GM19035 (cell line): Measurements from ENCODE around the gene COL20A1.

ENCODE experiments used
- ATAC-seq: cut with Tn5 transposase; IDR thresholded peaks from one replicate; pipeline ENCODE4 v1.9.1; 2021; ENCODE audit not compliant: unreplicated experiment

COL20A1 gene

DNA sequence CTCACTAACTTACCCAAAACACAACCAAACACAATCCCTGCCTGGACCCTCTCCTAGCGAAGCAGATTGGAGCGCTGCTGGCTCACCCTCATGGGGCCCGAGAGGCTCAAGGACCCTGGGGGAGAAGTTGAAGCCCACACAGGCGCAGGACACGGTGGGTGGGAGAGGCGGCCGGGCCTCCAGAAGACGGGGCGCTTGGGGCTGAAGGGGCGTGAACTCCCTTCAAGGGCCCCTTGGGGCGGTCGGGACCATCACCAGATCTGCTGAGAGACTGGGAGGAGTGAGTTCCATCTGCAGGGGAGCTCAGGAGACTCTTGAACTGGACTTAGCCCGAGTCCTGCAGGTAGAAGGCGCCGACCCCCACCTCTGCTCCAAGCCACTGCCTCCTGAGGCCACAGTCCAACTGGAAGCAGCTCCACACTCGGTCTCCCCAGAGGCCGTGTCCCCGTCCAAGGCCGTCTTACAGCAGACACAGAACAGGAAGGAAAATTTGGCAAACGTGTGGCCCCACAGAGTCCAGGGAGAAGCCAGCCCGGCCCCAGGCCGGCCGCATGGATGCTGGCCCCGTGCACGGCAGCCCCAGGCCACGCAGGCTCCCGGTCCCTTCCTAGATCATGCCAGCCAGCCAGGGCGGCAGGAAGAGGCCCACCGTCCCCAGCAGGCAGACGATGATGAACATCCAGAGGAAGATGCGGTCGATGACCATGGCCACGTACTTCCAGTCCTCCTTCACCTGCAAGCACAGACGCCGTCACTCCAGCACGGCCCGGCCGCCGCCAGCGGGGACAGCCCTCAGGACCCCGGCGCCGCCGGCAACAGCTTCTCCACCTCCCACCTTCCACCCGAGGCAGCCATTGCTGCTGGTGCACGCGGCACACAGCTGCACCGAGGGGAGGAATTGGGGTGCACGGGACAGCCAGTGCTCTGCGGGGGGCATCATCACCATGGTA lies 53.4 kb downstream of the COL20A1 start:
- no peak for ATAC-seq

DNA sequence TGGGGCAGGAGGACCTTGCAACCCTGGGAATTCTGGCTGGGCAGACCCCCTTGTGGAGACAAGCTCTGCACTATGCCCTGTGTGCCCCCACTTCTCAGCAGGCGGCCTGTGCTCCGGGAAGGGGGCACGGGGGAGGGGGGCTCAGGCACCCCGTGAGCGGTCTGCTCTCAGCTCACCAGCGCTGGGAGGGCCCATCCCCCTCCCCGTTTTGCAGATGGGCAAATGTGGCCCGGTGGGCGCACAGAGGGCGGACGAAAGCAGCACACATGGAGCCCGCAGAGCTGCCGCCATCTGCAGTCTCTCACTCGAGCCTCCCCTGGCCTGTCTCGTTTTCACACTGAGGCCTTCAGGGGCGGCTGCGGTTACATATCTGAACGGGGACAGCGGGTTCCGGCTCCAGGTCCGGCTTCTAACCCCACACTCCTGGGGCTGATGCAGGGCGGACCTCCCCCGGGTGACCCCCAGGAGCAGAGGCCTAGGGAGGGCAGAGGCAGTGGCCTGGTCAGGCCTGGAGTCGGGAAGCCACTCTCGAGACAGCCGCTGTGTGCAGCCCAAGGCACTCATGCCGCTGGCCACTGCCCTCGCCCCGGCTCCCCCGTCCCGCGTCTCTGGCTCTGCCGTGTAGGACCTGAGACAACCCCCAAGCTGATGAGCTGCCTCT lies 54.2 kb downstream of the COL20A1 start:
- ATAC-seq, result no peak

DNA sequence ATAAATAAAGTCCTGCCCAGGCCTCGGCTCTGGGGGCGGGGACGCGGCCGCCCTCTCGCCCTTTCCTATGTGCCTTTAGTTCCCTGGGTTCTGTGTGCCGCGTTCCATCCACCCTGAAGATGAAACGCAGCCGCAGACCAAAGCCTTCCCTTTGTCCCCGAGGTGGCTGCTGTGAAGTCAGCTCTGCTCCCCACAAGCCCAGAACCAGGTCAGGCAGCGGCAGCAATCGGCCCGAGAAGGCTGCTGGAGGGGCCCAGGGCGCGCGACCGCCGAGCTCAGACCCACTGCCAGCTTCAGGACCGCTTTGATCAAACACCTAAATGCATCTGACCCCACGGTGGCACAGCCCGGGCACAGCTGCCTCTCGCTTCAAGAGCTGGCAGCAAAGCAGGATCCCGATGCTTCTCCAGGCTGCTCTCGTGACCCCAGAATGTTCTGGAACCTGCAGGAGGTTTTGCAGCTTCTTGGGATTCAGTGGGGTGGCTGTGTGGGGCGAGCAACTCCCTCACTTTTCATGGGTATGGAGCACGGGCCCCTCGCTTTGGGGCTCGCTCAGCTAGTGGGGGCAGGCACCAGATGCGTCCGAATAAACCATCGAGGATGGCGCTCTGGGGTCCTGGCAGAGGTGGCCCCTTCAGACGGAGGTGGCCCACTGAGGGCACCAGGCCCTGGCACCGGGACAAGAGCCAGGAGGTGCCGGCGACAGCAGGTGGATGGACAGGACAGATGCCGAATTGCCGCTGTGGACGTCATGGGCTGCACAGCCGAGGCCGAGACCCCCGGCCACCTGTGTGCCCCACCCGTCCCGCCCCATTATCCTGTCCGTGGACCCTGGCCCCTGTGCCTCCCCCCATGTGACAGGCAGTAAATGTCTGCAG lies 55.2 kb downstream of the COL20A1 start:
- no peak for ATAC-seq

DNA sequence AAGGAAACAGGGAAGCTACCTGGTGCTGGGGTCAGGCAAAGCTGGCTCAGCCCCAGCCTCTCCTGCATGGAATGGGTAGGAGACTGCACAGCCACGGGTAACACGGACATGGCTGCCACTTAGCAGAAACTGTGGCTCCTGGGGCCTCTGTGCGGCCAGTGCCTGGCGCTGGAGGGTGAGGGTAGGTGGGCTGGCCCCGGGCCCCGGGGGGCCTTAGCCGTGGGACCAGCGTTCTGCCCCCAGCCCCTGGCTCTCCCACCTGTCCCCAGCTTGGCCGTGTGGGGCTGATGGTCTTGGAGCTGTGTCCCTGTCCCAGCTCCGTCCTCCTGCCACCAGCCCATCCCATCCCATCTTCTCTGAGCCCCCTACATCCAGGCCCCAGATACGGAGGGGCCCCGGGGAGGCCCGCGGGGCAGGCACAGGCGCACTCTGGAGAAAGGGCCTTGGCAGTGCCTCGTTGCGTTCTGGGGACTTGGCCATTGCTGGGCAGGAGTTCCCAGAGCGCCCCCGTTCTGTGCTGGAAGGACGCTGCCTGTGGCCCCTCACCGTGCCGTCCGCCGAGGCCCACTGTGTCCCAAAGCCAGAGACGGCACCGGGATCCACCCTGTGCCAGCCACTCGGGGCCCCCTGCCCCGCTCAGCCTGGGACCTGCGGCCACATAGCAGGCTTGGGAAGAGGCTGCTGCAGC lies 56.0 kb downstream of the COL20A1 start:
- no peak for ATAC-seq

DNA sequence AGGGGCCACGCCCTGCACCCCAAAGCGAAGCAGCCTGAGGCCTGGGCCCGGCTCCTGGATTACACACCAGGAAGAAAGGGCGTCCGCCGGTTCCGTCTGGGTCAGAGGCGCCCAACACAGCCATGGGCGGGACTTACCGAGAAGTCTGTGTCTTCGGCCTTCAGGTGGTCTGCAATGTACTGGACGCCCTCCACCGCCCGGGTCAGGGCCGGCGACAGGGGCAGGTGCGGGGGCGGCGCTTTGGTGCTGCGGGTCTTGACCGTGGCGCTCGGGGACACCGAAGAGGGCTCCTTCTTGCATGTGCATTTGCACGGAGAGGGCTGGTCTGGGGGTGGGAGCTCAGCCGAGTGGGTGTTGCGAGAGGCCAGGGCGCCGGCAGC lies 56.5 kb downstream of the COL20A1 start:
- ATAC-seq, result no peak

DNA sequence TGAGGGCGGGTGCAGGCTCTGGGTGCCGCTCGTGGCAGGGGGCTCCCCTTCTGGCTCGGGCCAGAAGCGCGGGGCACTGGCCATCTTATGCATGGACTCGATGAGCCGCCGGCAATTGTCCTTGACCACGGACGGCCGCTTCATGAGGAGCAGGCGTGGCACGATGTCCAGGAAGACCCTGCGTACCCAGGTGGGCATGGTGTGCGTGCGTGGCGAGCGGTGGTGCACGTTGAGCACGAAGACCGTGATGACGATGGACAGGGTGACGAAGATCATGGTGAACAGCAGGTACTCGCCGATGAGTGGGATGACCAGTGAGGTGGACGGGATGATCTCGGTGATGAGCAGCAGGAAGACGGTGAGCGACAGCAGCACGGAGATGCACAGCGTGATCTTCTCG lies 57.2 kb downstream of the COL20A1 start:
- no peak for ATAC-seq

DNA sequence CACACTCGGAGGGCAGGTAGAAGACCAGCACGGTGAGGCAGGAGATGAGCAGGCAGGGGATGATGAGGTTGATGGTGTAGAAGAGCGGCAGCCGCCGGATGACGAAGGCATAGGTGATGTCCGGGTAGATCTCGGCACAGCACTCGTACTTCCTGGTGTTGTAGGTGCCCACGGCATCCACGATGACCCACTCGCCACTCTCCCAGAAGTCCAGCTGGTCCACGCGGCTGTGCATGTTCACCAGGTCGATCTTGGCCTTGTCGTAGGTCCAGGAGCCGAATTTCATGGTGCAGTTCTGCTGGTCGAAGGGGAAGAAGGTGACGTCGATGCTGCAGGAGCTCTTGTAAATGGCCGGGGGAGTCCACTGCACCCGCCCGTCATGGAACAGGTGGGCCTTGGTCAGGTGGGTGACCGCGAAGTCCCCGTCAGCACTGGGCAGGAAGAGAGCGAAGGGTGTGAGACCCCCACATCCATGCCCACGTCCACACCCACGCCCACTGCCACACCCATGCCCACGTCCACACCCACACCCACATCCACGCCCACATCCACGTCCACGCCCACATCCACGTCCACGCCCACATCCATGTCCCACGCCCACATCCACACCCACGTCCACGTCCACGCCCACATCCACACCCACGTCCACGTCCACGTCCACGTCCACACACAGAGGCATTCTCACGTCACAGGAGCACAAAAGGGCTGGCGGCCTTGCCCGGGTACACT lies 57.8 kb downstream of the COL20A1 start:
- ATAC-seq, result no peak

DNA sequence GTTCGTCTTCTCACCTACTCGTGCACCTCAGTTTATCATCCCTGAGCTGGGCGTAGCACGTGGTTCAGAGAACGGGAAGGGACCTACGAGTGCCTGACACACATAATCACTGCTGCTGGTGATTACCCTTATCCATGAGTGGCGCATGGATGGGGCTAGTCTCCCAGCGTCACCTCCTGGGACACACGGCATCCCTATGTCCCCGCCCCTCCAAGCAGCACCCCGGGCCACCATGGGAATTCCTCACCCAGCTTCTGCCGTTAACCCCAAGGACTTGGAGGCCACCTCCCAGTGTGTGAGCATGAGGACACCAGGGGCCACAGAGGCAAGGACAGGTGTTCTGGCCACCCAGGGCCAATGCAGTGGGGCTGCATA lies 58.3 kb downstream of the COL20A1 start:
- no peak for ATAC-seq

DNA sequence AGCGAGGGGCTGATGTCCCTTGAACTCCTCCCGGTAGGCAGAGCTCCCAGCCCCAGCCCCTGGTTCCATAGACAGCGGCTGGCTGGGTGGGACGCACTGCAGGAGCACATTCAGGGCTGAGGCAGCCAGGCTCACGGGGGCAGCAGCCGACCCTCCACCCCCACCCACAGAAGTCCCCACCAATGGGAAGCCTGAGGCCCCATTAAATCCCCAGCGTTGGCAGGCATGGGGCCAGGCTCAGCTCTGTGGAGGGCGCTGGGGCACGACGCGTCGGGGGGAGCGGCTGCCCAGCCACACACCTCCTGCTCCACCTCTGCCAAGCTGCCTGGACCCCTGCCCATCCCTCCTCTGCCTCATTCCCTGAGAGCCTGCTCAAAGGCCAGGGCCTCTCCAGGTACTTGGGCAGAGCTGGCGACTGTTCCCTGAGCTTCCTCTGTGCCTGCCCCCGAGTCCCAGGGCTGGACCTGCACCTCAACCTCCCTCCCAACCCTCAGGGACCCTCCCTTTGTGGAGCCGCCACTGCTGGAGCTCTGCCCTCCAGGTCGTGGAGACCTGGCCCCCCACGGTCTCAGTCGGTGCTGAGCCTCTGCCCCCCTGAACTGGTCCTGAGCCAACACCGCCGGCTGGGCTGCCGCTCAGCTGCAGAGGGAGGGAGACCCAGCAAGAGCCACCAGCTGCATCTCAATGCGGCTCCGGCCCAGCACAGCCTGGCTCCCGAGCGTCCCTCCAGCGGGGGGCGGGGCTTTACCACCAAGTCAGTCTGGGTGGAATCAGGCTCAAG lies 59.0 kb downstream of the COL20A1 start:
- ATAC-seq, result no peak

DNA sequence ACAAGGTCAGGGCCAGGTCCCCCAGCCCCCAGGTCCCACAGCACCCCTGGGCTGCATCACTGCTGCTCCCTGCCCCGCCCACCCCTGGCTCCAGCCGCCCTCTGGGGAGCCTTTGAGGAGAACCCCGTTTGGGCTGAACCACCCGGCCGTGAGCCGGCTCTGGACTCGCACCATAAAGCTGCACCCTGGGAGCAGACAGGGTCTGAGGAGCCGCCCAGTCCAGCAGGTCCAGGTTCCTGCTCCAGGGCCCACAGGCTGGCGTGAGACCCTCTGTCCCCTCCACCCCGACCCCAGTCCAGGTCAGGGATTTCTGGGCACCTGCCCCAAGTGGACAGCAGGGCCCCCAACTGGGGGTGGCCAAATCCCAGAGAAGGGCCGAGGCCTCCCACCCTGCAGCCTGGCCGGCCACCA lies 59.8 kb downstream of the COL20A1 start:
- ATAC-seq, result no peak

DNA sequence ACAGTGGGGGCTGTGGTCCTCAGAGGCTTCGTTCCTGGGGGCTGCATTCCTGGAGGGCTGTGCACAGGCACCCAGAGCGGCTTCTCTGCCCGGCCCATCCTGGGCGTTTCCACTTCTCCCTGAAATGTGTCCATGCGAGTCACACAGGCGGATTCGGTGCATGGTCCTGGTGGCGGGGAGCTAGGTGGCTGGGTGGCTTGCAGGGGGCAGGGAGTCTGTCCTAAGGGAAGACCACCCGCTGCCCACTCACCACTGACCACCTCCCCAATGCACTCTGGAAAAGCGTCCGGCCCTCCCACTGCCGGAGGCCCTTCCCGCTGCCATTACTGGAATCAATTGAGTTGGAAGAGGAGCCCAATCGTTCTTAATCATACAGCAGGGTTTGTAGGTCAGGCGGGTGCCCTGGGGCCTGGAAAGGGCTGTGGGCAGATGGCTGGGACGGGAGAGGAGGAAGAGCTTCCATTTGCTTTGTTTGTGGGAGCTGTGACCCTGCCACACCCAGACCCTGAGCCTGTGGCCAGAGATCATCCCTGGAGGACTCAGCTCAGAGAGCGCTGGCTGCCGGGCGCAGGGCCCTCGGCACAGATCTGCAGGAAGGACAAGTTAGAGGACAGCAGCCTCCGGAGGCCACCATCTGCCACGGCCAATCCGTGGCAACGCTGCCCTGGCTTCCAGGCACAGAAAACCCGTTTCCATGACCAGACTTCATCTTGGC lies 61.8 kb downstream of the COL20A1 start:
- no peak for ATAC-seq

DNA sequence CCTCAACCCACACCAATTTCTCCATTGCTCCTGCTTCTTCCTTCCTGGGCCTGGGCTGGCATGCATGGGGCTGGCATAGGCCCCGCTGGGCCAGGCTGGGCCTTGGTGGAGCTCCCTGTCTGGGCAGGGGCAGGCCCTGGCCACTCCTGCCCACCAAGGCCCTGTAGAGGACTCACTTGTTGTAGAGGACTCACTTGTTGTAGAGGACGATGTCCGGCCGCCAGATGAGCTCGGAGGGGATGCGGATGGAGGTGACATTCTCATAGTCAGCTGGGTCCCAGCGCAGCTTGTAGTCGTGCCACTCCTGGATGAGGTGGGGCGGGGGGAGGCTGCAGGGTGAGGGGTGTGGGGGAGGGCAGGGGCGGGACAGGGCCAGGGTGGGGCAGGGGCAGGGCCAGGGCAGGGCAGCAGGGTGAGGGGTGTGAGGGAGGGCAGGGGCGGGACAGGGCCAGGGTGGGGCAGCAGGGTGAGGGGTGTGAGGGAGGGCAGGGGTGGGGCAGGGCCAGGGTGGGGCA lies 62.9 kb downstream of the COL20A1 start:
- ATAC-seq, result no peak

DNA sequence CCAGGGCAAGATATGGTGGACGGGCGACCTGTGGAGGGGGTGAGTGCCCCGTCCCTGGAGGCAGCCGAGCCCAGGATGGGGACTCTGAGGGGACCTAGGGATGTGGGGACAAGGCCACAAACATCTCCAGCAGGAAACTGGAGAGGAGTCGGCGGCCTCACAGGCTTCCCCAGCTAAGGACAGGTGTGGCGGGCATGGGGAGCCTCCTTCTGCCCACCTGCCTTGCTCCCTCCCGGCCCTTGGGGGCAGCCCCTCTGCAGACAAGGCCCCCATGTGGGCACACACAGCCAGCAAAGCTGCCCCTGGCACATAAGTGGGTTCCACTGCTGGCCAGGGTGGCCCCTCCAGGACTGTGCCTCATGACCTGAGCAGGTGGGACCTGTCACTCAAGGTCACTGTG lies 63.5 kb downstream of the COL20A1 start:
- no peak for ATAC-seq

DNA sequence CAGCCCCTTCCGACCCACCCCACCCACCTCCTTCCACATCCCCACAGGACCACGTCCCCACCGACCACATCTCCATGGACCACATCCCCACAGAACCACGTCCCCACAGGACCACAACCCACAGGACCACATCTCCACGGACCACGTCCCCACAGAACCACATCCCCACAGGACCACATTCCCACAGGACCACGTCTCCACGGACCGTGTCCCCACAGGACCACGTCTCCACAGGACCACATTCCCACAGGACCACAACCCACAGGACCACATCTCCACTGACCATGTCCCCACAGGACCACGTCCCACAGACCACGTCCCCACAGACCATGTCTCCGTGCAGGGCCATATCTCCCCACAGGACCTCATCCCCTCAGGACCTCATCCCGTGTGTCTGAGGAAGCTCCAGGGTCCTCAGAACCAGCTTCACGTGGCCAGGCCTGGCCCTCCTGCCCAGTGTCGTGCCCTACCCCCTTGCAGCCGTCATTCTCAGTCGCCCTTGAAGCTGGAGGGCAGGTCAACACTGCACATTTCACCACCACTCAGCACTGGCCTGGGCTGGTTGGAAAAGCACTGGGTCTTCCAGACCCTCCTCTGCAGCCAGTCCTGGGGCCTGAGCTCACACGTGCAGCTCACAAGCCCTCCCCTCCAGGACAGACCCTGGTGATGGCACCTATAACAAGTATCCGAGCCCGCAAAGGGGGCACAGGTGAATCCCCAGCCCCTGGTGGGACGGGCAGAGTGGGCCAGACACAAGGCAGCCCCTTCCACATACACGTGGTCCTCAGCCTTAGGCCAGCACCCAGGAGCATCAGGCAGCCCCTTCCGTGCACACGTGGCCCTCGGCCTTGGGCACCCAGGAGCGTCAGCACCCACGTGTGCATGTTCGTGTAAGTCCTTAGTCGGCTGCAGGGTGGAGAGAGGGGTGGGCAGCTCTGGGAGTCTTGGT lies 64.2 kb downstream of the COL20A1 start:
- no peak for ATAC-seq

DNA sequence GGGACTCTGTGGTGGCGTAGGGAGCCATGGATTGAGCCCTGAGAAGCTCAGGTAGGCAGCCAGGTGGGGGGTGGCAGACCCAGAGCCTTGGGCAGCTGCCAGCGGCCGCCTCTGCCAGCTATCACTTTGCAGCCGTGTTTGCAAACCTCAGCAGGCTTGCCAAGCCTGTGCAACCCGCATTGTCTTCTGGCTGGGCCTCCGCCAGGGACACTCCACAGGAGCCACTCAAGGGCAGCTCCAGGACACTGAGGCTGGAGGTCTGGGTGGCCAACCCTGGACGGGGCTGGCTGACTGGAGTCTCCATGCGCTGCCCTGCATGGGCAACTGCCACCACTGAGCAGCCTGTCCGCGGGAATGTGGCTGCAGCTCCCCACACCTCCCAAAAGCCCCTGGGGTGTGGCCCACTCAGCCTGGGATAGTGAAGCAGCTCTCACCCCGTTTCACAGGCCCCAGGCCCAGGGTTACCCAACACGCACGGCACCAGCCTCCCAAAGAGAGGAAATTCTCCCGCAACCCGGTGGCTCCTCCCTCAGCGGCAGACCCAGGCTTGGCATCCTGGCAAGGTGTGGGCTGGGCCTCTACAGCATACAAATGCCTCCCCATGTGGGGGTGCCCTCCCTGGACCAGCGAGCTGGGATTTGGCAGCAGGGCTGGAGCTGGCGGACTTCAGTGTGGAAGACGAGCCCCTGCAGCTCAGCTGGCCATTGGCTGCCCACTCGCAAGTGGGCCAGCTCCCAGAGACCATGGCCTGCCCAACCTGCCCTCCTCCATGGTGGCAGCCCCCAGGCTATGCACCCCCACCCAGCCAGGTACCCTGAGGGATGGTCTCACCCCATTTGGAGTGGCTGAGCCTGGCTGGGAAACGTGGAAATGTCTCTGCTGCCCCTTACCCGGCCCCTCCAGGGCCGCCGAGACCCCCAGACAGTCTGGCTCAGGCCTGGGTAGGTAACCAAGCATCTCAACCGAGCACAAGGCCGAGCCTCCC lies 65.2 kb downstream of the COL20A1 start:
- ATAC-seq, result no peak

DNA sequence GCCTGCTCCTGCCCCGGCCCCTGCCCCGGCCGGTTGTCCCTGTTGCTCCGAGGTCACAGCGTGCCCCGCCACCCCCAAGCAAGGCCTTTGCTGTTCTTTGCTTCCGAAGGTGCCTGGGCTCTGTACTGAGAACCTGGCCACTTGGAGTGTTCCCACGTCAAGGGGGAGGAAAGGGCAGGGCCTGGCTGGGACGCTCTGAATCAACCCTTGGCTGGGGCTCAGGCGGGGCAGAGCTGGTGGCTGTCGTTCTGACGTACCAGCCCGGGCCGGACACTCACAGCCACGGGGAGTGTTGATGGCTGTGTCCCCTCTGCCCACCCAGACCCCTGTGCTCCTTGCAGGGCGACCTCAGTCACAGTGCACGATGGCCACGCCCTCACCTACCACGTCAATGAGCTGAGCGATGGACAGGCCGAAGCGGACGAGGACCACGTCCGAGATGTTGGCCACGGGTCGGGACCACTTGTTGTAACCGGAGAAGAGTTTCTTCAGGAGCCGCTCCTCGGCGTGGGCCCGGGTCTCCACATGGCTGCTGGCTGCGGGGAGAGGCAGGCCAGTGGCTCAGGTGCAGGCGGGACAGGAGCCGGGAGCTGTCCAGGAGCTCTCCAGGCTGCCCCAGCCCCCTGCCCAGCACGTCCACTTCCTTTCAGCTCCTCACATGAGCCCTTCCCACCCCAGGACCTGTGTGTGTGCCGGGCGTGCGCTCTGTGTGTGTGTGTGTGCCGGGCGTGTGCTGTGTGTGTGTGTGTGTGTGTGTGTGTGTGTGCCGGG lies 66.4 kb downstream of the COL20A1 start:
- no peak for ATAC-seq
